Astrocyte (in vitro differentiated cells and primary cell): ENCODE measurements around the gene SLC9A3. TPM values are rescaled to one million over a fixed set of nuclear protein-coding genes. Genes with fewer than 3 reads are reported as not detected.

Source experiments
- DNase-seq: peaks from one replicate; pipeline ENCODE4 v3.0.0-alpha.2; 2010; ENCODE audit warnings: low read depth
- FAIRE-seq: peaks from 2 replicates; lab custom pipeline; 2011; peaks lifted over from hg19 to GRCh38; lab: Jason Lieb, UNC
- H2AFZ ChIP-seq: 2 replicates; pipeline ENCODE4 v1.6.0; 2012; ENCODE audit warnings: low read depth, low read length, inconsistent platforms
- H3K27ac ChIP-seq: 2 replicates; pipeline ENCODE4 v1.5.1; 2011; ENCODE audit warnings: low read depth, low read length, inconsistent platforms
- H3K27me3 ChIP-seq: 2 replicates; pipeline ENCODE4 v1.6.0; 2011; ENCODE audit warnings: low read length, inconsistent platforms; ENCODE audit not compliant: insufficient read depth
- H3K36me3 ChIP-seq: 2 replicates; pipeline ENCODE4 v1.5.1; 2011; ENCODE audit warnings: low read length, inconsistent platforms; ENCODE audit not compliant: insufficient read depth
- H3K4me1 ChIP-seq: 2 replicates; pipeline ENCODE4 v1.5.1; 2011; ENCODE audit warnings: low read length, inconsistent platforms; ENCODE audit not compliant: insufficient read depth
- H3K4me2 ChIP-seq: 2 replicates; pipeline ENCODE4 v1.6.0; 2012; ENCODE audit warnings: low read length, inconsistent platforms
- H3K4me3 ChIP-seq: 2 replicates; pipeline ENCODE4 v1.5.1; 2011; ENCODE audit warnings: low read depth, mild to moderate bottlenecking, low read length, inconsistent platforms; ENCODE audit not compliant: insufficient read depth
- H3K79me2 ChIP-seq: 2 replicates; pipeline ENCODE4 v1.6.0; 2012; ENCODE audit warnings: mild to moderate bottlenecking, low read length, inconsistent platforms; ENCODE audit not compliant: insufficient read depth
- H3K9ac ChIP-seq: 2 replicates; pipeline ENCODE4 v1.6.0; 2012; ENCODE audit warnings: mild to moderate bottlenecking, low read length, inconsistent platforms
- H3K9me3 ChIP-seq: 2 replicates; pipeline ENCODE4 v1.5.1; 2012; ENCODE audit warnings: low read depth, mild to moderate bottlenecking, low read length, inconsistent platforms; ENCODE audit not compliant: insufficient read depth
- H4K20me1 ChIP-seq: 2 replicates; pipeline ENCODE4 v1.6.0; 2012; ENCODE audit warnings: low read length, inconsistent platforms; ENCODE audit not compliant: insufficient read depth
- H3K27ac Mint-ChIP-seq: one replicate; pipeline ENCODE4 v1.8.0; 2021; ENCODE audit warnings: mild to moderate bottlenecking, mixed read lengths; ENCODE audit not compliant: unreplicated experiment
- H3K27me3 Mint-ChIP-seq: one replicate; pipeline ENCODE4 v1.8.0; 2021; ENCODE audit warnings: low read depth, mixed read lengths; ENCODE audit not compliant: unreplicated experiment
- H3K36me3 Mint-ChIP-seq: one replicate; pipeline ENCODE4 v1.8.0; 2021; ENCODE audit warnings: low read depth, mixed read lengths; ENCODE audit not compliant: unreplicated experiment
- H3K4me1 Mint-ChIP-seq: one replicate; pipeline ENCODE4 v1.8.0; 2021; ENCODE audit warnings: low read depth, mixed read lengths; ENCODE audit not compliant: unreplicated experiment
- H3K4me3 Mint-ChIP-seq: one replicate; pipeline ENCODE4 v1.8.0; 2021; ENCODE audit warnings: mild to moderate bottlenecking, moderate library complexity, mixed read lengths; ENCODE audit not compliant: unreplicated experiment
- H3K9me3 Mint-ChIP-seq: one replicate; pipeline ENCODE4 v1.8.0; 2021; ENCODE audit warnings: mild to moderate bottlenecking, mixed read lengths; ENCODE audit not compliant: unreplicated experiment
- EZH2 ChIP-seq: IDR thresholded peaks from 2 replicates; pipeline ENCODE4 v1.6.1; 2012; ENCODE audit warnings: mild to moderate bottlenecking, low read length, inconsistent platforms; ENCODE audit not compliant: insufficient read depth
- total RNA-seq: library from RNA; stranded (reverse); gene quantifications from 2 replicates; pipeline ENCODE4 v1.2.1, GENCODE V29; 2021
- TF ChIP-seq, protein P1 (sequence below): IDR thresholded peaks from 2 replicates; pipeline ENCODE4 v1.5.1; 2011; ENCODE audit warnings: low read depth, mild to moderate bottlenecking, inconsistent platforms, low read length, moderate library complexity; ENCODE audit not compliant: insufficient read depth

SLC9A3 gene
- total RNA-seq, 1 donor from 2014 or later, result 1.0 TPM

DNA sequence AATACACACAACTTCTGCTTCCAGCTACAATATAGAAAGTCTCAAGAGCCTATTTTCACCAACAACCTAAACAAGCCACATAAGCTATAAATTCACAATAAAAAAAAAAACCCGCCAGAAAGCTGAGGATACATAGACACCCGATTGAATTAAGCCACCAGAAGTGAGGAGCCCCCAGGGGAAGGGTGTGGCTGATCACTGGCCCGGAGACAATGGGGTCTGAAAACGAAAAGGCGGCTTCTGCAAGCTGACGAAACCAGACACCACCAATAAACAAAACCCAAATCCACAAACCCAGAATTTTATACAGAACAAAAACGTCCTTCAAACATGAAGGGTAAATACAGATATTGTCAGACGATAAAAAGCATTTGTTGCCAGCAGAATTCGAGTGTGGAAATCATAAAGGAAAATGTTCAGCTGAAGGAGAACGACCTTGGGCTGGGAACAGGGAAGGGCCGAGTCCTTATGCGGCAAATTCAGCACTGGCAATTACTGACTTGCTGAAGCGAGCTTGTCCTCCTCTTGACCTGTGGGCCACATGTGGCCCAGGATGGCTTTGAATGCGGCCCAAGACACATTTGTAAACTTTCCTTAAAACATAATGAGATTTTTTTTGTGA lies 48.3 kb upstream of the SLC9A3 start:
- Histone ChIP-seq H4K20me1 (no peaks in the 10 kb centered on the region), H3K36me3 (no peaks in the 10 kb centered on the region), H3K27ac (no peak overlapping the region), H3K79me2 (no peaks in the 10 kb centered on the region), H3K4me2 (no peak overlapping the region), H3K9ac (no peak overlapping the region), H3K4me1 (no peaks in the 10 kb centered on the region), H3K27me3 (peaks cover 25% of the 10 kb centered on the region), H3K9me3 (peaks cover 5% of the 10 kb centered on the region), H3K4me3 (no peak overlapping the region), H2AFZ (no peak overlapping the region)
- Mint-ChIP-seq H3K4me3 (no peak overlapping the region), H3K27me3 (peaks cover 45% of the 10 kb centered on the region), H3K4me1 (no peaks in the 10 kb centered on the region), H3K36me3 (peaks cover 2% of the 10 kb centered on the region), H3K27ac (no peak overlapping the region), H3K9me3 (peaks cover 24% of the 10 kb centered on the region)
- FAIRE-seq (no peak), DNase-seq (no peak)
- TF ChIP-seq, protein P1, sequence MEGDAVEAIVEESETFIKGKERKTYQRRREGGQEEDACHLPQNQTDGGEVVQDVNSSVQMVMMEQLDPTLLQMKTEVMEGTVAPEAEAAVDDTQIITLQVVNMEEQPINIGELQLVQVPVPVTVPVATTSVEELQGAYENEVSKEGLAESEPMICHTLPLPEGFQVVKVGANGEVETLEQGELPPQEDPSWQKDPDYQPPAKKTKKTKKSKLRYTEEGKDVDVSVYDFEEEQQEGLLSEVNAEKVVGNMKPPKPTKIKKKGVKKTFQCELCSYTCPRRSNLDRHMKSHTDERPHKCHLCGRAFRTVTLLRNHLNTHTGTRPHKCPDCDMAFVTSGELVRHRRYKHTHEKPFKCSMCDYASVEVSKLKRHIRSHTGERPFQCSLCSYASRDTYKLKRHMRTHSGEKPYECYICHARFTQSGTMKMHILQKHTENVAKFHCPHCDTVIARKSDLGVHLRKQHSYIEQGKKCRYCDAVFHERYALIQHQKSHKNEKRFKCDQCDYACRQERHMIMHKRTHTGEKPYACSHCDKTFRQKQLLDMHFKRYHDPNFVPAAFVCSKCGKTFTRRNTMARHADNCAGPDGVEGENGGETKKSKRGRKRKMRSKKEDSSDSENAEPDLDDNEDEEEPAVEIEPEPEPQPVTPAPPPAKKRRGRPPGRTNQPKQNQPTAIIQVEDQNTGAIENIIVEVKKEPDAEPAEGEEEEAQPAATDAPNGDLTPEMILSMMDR, result no peak
- TF ChIP-seq EZH2, result no peak

- no peaks in the 10 kb centered on the region for H4K20me1 ChIP-seq
- Mint-ChIP-seq H3K4me1 (no peaks in the 10 kb centered on the region), H3K27me3 (peaks cover 50% of the 10 kb centered on the region), H3K36me3 (peaks cover 4% of the 10 kb centered on the region), H3K27ac (no peak overlapping the region), H3K4me3 (no peak overlapping the region), H3K9me3 (peaks cover 24% of the 10 kb centered on the region)
- no peak overlapping the region for H3K4me3 ChIP-seq
- TF ChIP-seq, protein P1, result no peak
- no peak for TF ChIP-seq EZH2
- H3K79me2 ChIP-seq, result no peaks in the 10 kb centered on the region
- no peak overlapping the region for H3K27ac ChIP-seq
- peaks cover 29% of the 10 kb centered on the region for H3K27me3 ChIP-seq
- H3K9me3 ChIP-seq, result peaks cover 9% of the 10 kb centered on the region
- no peak overlapping the region for H2AFZ ChIP-seq
- no peak for FAIRE-seq
- no peak for DNase-seq
- H3K4me1 ChIP-seq, result no peaks in the 10 kb centered on the region
- no peak overlapping the region for H3K9ac ChIP-seq
- no peaks in the 10 kb centered on the region for H3K36me3 ChIP-seq
- H3K4me2 ChIP-seq, result no peak overlapping the region
Observed at GRCh38 chr5:571791-572190, 47.5 kb upstream of the SLC9A3 start.

DNA sequence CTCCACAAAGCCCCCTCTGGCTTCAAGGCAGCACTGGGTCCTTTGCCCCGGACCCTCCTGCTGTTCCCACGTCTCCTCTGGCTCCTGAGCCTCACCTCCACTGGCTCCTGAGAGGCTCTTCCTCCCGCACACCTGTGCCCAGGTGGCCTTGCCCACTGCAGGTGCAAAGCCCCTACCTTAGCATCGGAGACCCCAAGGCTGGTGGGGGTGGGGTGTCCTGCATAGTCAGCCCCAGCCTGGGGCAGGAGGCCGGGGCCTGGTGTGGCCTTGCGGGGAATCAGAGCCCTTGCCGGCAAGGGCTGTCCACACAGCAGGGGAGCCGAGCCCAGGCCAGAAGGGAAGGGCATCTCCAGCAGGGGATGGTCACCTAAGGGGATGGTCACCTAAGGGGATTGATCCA lies 46.6 kb upstream of the SLC9A3 start:
- no peak for TF ChIP-seq EZH2
- TF ChIP-seq, protein P1, result no peak
- peaks cover 4% of the 10 kb centered on the region for H3K36me3 Mint-ChIP-seq
- Histone ChIP-seq H4K20me1 (no peaks in the 10 kb centered on the region), H3K27me3 (peaks cover 32% of the 10 kb centered on the region), H3K4me1 (no peaks in the 10 kb centered on the region), H3K79me2 (no peaks in the 10 kb centered on the region), H3K9me3 (peaks cover 10% of the 10 kb centered on the region), H3K36me3 (no peaks in the 10 kb centered on the region), H3K9ac (no peak overlapping the region), H2AFZ (no peak overlapping the region), H3K4me2 (no peak overlapping the region), H3K27ac (no peak overlapping the region), H3K4me3 (no peak overlapping the region)
- FAIRE-seq (no peak), DNase-seq (no peak)
- H3K27ac Mint-ChIP-seq, result no peak overlapping the region
- peaks cover 55% of the 10 kb centered on the region for H3K27me3 Mint-ChIP-seq
- no peaks in the 10 kb centered on the region for H3K4me1 Mint-ChIP-seq
- H3K4me3 Mint-ChIP-seq, result no peak overlapping the region
- peaks cover 20% of the 10 kb centered on the region for H3K9me3 Mint-ChIP-seq
